ENCODE measurements around the gene HOXD12. TPM values are rescaled to one million over a fixed set of nuclear protein-coding genes. Genes with fewer than 3 reads are reported as not detected.

HOXD12 gene
- total RNA-seq, 4 donors from 2014 or later, result not detected

DNA sequence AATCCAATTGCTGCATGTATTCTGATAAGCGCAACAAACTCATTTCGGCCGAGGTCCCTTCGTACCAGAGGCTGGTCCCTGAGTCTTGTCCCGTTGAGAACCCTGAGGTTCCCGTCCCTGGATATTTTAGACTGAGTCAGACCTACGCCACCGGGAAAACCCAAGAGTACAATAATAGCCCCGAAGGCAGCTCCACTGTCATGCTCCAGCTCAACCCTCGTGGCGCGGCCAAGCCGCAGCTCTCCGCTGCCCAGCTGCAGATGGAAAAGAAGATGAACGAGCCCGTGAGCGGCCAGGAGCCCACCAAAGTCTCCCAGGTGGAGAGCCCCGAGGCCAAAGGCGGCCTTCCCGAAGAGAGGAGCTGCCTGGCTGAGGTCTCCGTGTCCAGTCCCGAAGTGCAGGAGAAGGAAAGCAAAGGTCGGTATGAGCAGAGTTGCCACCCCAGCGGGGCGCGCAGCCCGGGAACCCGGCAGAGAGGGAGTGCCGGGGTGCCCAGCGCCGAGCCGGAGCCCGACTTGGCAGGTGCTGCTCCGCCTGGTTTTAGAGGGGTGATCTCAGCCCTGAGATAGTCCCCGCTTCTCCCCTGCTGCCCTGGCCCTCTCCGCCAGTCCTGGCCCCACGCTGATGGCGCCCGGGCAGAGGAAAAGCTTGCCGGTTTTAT, 17.7 kb downstream of the HOXD12 start:
- Histone ChIP-seq H3K36me3 (no peaks in the 10 kb centered on the region), H3K4me3 (peak overlapping the region in 1 of 4 donors; percentile 29), H3K9me3 (no peaks in the 10 kb centered on the region), H3K4me1 (peaks cover 0 to 27% (median under 1%) of the 10 kb centered on the region in 4 donors), H3K27ac (peak overlapping the region in 1 of 4 donors; percentile 16), H3K27me3 (peaks cover 9 to 100% of the 10 kb centered on the region in 2 donors)
- 13 to 19% methylated on average over 30 to 40 of the region's 40 CpGs for WGBS, 2 donors
- DNase-seq (ENCODE audit: low spot score in 2 of 2), result no peak
- TF ChIP-seq EP300 (IDR thresholded peaks at IDR 0.05) (no peak), POLR2A (IDR thresholded peaks at IDR 0.05) (no peak)
- TF ChIP-seq, protein P1, sequence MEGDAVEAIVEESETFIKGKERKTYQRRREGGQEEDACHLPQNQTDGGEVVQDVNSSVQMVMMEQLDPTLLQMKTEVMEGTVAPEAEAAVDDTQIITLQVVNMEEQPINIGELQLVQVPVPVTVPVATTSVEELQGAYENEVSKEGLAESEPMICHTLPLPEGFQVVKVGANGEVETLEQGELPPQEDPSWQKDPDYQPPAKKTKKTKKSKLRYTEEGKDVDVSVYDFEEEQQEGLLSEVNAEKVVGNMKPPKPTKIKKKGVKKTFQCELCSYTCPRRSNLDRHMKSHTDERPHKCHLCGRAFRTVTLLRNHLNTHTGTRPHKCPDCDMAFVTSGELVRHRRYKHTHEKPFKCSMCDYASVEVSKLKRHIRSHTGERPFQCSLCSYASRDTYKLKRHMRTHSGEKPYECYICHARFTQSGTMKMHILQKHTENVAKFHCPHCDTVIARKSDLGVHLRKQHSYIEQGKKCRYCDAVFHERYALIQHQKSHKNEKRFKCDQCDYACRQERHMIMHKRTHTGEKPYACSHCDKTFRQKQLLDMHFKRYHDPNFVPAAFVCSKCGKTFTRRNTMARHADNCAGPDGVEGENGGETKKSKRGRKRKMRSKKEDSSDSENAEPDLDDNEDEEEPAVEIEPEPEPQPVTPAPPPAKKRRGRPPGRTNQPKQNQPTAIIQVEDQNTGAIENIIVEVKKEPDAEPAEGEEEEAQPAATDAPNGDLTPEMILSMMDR (IDR thresholded peaks at IDR 0.05), result no peak

DNA sequence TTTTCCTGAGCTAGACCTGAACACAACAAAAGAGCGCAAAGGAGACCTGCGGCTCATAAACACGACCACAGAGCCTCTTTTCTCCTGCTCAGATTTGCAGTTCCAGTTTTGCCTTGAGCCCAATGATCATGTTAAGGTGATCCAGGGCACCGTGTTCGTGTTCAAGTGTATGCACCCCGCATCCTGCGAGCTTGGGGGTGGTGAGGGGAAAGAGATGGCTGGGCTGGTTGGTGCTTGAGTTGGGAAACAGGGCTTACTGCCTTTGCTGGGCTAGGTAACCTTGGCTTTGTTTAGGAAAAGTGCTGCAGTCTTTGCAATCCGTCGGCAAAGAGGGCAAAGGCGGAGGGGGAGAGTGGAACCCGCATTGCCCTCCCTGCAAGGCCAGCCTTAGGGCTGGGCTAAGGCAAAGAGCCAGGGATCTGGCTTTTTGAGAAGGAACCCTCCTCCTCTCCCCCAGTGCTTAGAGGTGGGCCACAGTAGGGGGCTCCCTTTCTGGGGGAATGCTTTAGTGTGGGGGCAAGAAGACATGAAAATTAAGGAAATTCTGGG, 18.3 kb downstream of the HOXD12 start:
- Histone ChIP-seq H3K9me3 (no peaks in the 10 kb centered on the region), H3K27me3 (peaks cover 9 to 100% of the 10 kb centered on the region in 2 donors), H3K4me3 (peak overlapping the region in 1 of 4 donors; percentile 29), H3K4me1 (peaks cover 0 to 33% (median 4%) of the 10 kb centered on the region in 4 donors), H3K27ac (peak overlapping the region in 1 of 4 donors; percentile 16), H3K36me3 (no peaks in the 10 kb centered on the region)
- no peak for DNase-seq (ENCODE audit: low spot score in 2 of 2)
- no peak for TF ChIP-seq EP300 (IDR thresholded peaks at IDR 0.05)
- no peak for TF ChIP-seq POLR2A (IDR thresholded peaks at IDR 0.05)
- TF ChIP-seq, protein P1 (IDR thresholded peaks at IDR 0.05), result no peak
- WGBS, 2 donors, result 16 to 19% methylated on average over 11 of the region's 11 CpGs

DNA sequence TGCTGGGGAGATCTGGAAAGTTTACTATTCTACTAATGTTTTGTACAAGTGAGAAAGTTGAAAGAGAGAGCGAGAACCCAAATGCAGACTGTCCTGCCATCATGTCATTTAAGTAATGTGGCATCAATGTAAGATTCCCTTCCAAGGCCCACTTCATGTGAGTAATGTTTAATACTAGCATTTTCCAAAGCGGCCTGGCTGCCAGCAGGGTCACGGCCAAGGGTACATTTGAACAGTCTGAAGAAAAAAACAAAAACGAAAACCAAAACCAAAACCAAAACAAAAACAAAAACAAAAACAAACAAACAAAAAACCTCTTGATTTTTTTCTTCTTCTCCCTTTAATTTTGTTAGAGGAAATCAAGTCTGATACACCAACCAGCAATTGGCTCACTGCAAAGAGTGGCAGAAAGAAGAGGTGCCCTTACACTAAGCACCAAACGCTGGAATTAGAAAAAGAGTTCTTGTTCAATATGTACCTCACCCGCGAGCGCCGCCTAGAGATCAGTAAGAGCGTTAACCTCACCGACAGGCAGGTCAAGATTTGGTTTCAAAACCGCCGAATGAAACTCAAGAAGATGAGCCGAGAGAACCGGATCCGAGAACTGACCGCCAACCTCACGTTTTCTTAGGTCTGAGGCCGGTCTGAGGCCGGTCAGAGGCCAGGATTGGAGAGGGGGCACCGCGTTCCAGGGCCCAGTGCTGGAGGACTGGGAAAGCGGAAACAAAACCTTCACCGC, 19.2 kb downstream of the HOXD12 start:
- Histone ChIP-seq H3K4me1 (peaks cover 0 to 42% (median 6%) of the 10 kb centered on the region in 4 donors), H3K27me3 (peaks cover 10 to 100% of the 10 kb centered on the region in 2 donors), H3K4me3 (no peak overlapping the region), H3K36me3 (no peaks in the 10 kb centered on the region), H3K27ac (no peak overlapping the region), H3K9me3 (no peaks in the 10 kb centered on the region)
- DNase-seq (ENCODE audit: low spot score in 2 of 2), result no peak
- TF ChIP-seq EP300 (IDR thresholded peaks at IDR 0.05) (no peak), POLR2A (IDR thresholded peaks at IDR 0.05) (no peak)
- TF ChIP-seq, protein P1 (IDR thresholded peaks at IDR 0.05), result peak in 2 of 5 experiments; percentile 14 to 15
- 20 to 28% methylated on average over 24 of the region's 24 CpGs for WGBS, 2 donors

DNA sequence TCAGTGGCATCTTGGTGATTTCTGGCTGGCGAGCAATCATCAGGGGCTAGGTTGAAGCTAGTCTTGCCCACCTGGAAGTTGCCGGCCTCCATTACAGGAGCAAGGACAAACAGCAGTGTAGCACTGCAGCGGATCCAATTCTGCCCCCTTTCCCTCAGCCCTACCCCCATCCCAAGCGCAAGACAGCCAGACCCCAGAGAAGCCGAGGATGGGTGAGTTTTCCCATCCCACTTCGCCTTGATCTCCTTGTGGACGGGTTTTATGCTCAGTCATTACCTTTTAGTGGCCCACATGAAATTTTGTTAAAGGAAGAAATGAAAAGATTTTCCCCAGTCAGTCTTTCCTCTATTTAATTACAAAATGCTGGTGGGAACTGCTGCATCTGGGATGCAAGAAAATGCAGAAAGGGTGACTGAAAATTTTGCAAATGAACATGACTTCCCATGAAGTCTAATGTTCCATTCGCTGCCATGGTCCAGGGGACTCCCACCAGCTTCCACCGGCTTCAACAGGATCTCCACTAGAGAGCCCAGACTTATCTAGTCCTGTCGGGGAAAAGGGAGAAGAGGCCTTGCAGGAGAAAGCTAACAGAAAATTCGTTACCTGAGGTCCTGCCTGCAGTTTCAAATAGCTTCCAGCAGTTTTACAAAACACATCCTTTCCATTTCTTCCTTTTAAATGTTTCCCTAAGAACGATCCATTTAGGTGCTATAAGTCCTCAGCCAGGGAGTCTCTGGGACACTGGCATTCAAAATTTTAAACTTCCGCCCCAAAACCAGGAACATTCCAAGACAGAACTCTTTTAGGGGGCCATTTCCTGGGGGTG, 21.0 kb downstream of the HOXD12 start:
- H3K27ac ChIP-seq, result no peak overlapping the region
- WGBS, 2 donors, result 61 to 62% methylated on average over 13 of the region's 13 CpGs
- DNase-seq (ENCODE audit: low spot score in 2 of 2), result no peak

More for the DNA sequence above, 21.0 kb downstream of the HOXD12 start:
- Histone ChIP-seq H3K9me3 (no peaks in the 10 kb centered on the region), H3K27me3 (peaks cover 10 to 100% of the 10 kb centered on the region in 2 donors), H3K36me3 (no peaks in the 10 kb centered on the region), H3K4me1 (peaks cover 0 to 43% (median 6%) of the 10 kb centered on the region in 4 donors), H3K4me3 (no peak overlapping the region)
- TF ChIP-seq, protein P1 (IDR thresholded peaks at IDR 0.05), result no peak
- TF ChIP-seq EP300 (IDR thresholded peaks at IDR 0.05) (no peak), POLR2A (IDR thresholded peaks at IDR 0.05) (no peak)
